ENCODE measurements around the gene CDHR2.
A peak's percentile ranks its signal among the peaks of the same experiment; 100 is the strongest.
"Not testable (repeated sequence)": the region's sequence is repeated elsewhere in the genome, so short reads cannot be mapped to it uniquely, and the experiment has no call there.

Gene CDHR2

DNA sequence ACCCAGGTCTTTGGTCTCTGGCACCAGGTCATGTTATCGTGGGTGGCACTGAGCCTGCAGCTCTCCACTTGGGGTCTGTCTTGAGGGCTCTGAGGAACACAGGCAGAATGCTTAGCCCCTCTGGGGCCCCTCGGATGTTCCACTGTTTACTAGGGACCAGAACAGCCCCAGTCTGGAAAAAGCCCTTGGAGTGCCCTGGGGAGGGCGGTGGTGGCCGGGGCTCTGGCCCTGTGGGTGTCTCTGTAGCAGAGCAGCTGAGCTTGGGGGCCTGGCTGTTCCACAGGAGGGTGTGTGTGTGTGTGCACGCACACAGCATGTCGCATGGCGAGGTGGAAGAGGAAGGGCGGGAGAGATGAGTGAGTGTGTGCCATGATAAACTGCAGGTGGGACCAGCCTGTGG lies 45.4 kb downstream of the CDHR2 start:
- no peak overlapping the region for H3K4me3 ChIP-seq (ENCODE audit: low read length)
- TF ChIP-seq, protein P1, sequence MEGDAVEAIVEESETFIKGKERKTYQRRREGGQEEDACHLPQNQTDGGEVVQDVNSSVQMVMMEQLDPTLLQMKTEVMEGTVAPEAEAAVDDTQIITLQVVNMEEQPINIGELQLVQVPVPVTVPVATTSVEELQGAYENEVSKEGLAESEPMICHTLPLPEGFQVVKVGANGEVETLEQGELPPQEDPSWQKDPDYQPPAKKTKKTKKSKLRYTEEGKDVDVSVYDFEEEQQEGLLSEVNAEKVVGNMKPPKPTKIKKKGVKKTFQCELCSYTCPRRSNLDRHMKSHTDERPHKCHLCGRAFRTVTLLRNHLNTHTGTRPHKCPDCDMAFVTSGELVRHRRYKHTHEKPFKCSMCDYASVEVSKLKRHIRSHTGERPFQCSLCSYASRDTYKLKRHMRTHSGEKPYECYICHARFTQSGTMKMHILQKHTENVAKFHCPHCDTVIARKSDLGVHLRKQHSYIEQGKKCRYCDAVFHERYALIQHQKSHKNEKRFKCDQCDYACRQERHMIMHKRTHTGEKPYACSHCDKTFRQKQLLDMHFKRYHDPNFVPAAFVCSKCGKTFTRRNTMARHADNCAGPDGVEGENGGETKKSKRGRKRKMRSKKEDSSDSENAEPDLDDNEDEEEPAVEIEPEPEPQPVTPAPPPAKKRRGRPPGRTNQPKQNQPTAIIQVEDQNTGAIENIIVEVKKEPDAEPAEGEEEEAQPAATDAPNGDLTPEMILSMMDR (IDR thresholded peaks at IDR 0.05; ENCODE audit: insufficient read depth, low read depth, low read length, missing control alignments) = no peak
- no peak for DNase-seq (ENCODE audit: low read depth)

DNA sequence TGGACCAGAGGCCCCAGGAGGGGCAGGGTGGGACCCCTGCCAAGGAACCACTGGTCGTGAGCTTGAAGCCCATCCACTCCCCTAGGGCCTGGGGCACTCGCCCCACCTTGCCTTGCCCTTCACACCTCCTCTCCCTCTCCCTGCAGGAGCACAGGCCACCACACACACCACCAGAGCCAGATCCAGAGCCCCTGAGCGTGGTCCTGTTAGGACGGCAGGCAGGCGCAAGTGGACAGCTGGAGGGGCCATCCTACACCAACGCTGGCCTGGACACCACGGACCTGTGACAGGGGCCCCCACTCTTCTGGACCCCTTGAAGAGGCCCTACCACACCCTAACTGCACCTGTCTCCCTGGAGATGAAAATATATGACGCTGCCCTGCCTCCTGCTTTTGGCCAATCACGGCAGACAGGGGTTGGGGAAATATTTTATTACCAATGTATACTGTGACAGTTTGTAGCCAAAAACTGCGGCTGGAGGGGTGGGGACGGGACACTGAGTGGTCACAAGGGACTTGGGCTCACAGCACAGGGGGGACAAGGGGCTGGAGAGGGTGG lies 46.3 kb downstream of the CDHR2 start:
- TF ChIP-seq, protein P1 (IDR thresholded peaks at IDR 0.05; ENCODE audit: insufficient read depth, low read depth, low read length, missing control alignments) = no peak
- no peak overlapping the region for H3K4me3 ChIP-seq (ENCODE audit: low read length)
- no peak for DNase-seq (ENCODE audit: low read depth)

DNA sequence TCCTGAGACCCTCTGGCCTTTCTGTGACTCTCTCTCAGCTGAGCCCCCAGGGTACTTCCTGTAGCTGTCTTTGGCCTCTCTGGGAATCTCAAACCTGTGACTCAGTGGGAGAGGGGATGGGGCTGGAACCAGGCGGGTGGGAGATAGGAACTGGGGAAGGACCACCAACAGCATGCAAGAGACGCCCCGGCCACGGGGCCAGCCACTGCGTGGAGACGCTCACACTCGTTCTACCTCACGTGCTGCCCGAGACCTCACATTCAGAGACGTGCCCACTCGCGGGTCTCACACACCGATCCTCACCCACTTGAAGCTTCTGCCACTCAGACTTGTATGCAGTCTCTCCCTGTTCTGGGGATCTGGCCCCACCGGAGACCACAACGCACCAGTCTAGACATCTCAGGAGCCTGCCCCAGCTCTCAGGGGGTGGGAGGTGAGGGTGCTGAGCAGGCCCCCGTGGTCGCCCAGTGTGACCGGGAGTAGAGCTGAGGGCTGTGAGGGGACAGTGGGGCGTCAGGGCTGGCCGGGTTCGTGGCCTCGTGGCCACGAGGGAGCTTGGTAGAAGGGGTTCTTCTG lies 47.0 kb downstream of the CDHR2 start:
- H3K4me3 ChIP-seq (ENCODE audit: low read length) = no peak overlapping the region
- TF ChIP-seq, protein P1 (IDR thresholded peaks at IDR 0.05; ENCODE audit: insufficient read depth, low read depth, low read length, missing control alignments) = no peak
- DNase-seq (ENCODE audit: low read depth) = no peak

DNA sequence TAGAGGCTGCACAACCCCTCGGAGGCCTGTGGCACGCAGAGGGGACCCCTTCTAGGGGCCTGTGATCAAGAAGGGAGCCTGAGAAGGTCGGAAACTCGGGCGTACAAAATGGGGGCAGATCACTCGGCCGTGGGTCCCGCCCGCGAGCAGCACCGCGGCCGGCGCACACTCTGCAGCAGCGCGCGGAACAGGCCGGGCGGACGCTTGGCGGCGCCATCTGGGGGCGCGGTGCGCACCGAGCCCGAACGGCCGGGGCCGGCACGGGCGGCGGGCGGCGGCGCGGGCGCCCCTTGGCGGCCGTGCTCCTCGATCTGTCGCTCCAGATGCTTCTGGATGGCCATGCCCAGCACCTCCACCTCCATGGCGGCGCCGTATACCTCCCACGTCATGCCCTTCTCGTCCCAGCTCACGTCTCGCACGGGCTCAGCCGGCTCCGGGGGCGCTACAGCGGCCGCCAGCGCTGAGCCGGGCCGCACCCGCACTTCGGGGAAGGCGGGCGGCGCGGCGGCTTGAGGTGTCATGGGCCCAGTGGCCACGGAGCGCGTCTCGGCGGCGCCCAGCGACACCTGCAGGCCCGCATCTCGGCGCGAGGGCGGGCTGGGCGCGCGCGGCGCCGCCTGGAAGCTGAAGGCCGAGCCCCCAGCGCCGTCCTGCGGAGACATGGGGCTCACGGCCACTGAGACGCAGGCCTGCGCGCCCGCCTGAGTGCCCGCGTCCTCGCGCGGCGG lies 47.7 kb downstream of the CDHR2 start:
- TF ChIP-seq, protein P1 (IDR thresholded peaks at IDR 0.05; ENCODE audit: insufficient read depth, low read depth, low read length, missing control alignments) = no peak
- DNase-seq (ENCODE audit: low read depth) = peak; percentile 58
- H3K4me3 ChIP-seq (ENCODE audit: low read length) = peak overlapping the region; percentile 18

DNA sequence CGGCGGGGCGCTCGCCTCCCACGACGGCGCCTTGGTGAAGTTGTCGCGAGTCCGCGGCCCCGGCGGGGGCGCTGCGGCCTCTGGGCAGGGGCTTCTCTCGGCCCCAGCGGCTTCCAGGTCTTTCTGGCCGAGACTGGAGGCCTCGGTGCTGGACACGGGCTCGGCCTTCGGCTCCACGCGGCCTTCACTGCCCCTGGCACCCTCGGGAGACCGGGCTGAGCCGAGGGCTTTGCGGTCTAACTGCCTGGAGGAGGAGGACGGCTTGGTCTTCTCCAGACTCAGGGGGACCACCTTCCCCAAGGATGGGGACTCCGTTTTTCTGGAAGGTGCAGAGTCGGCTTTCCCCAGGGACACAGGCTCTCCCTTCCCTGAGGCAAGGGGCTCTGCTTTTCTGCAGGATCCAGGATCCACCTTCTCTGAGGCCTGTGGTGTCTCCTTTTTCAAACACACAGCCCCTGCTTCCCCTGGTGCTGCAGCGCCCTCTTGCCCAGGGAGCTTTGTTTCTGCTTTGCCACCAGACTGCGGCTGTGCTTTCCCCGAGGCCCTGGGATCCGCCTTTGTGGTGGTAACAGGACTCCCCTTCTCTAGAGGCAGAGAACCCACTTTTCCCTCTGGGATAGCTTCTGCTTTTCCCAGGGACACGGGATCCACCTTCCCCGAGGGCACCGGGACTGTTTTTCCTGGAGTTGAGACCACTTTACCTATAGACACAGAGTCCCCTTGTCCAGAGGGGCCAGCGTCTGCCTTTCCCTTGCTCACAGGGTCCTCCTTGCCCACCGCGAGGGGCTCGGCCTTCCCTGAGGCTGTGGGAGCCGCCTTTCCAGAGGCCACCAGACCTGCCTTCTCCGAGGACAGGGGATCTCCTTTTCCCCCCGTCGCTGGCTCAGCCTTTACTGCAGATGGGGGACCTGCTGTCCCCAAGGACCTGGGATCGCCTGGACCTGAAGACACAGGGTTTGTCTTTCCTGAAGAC lies 48.6 kb downstream of the CDHR2 start:
- DNase-seq (ENCODE audit: low read depth) = no peak
- no peak overlapping the region for H3K4me3 ChIP-seq (ENCODE audit: low read length)

DNA sequence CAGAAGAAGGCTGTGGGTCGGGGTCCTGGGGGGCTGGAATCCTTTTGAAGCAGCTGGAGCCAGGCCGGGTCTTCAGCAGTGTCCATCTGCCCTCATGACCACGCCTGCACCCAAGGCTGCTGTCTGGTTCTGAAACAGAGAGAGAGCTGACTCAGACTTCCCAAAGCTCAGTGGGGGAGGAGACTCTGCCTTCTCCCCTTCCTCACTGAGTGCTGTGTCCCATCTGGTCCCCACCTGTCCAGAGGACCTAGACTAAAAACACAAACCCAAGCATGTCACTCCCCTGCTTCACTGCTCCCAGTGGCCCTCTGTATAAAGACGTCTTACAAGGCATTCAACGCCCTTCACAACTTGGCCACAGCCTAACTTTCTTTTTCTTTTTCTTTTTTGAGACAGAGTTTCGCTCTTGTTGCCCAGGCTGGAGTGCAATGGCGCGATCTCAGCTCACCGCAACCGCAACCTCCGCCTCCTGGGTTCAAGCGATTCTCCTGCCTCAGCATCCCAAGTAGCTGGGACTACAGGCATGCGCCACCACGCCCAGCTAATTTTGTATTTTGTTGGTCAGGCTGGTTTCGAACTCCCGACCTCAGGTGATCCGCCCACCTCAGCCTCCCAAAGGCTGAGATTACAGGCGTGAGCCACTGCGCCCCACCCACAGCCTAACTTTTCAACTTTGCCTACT lies 50.7 kb downstream of the CDHR2 start:
- H3K4me3 ChIP-seq (ENCODE audit: low read length); DNase-seq (ENCODE audit: low read depth): not testable (repeated sequence)

More for the DNA sequence above, 48.6 kb downstream of the CDHR2 start:
- TF ChIP-seq, protein P1 (IDR thresholded peaks at IDR 0.05; ENCODE audit: insufficient read depth, low read depth, low read length, missing control alignments) = no peak
